ENCODE measurements around the gene KCNH1.

The KCNH1 gene, protein sequence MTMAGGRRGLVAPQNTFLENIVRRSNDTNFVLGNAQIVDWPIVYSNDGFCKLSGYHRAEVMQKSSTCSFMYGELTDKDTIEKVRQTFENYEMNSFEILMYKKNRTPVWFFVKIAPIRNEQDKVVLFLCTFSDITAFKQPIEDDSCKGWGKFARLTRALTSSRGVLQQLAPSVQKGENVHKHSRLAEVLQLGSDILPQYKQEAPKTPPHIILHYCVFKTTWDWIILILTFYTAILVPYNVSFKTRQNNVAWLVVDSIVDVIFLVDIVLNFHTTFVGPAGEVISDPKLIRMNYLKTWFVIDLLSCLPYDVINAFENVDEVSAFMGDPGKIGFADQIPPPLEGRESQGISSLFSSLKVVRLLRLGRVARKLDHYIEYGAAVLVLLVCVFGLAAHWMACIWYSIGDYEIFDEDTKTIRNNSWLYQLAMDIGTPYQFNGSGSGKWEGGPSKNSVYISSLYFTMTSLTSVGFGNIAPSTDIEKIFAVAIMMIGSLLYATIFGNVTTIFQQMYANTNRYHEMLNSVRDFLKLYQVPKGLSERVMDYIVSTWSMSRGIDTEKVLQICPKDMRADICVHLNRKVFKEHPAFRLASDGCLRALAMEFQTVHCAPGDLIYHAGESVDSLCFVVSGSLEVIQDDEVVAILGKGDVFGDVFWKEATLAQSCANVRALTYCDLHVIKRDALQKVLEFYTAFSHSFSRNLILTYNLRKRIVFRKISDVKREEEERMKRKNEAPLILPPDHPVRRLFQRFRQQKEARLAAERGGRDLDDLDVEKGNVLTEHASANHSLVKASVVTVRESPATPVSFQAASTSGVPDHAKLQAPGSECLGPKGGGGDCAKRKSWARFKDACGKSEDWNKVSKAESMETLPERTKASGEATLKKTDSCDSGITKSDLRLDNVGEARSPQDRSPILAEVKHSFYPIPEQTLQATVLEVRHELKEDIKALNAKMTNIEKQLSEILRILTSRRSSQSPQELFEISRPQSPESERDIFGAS

DNA sequence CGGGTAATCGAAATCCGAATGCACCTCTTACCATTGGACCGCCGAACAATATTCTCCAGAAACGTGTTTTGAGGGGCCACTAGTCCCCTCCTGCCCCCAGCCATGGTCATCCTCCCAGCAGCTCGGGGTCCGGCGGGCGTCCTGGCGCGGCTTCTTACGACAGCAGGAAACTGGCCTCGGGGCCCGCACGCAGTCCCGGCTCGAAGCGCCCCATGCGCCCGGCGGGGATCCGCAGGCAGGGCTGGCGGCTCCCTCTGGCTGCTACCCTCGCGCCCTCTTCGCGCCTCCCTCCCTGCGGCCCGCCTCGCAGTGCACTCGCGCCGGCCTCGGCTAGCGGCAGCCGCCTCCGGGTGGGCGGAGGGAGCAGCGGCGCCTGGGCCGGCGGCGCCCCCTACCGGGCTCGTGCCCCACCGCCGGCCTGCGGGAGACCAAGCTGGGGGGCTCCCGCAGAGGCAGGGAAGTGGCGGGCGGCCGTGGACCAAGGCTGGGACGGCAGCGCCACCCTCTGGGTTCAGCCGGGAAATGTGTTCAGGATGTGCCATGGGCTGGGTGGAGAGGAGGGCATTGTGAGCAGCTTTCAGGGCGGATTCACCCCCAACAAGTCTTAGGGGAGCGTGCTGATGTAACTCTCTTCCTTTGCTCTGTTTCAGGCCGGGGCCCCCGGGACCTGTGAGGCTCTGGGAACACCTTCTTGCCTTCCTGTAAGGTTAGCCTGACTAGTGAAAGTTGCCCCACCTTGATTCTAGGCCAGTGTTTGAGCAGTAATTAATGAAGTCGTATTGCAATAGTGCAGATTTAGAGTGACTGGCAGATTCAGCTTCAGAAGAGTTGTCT lies at the start of gene KCNH1:
Gene KCNH1, minus strand, starts transcription at position 313 of the 834 bp plus-strand sequence. Its CDS starts 203 bp downstream, at position 110.
- DNase-seq: peak; percentile 74

GRCh38 chr1:211182746-211183145 lies 48.8 kb upstream of the KCNH1 start:
- DNase-seq: no peak

- no peak for DNase-seq
These were observed 40.4 kb upstream of the KCNH1 start for GRCh38 chr1:211174375-211174774.

DNA sequence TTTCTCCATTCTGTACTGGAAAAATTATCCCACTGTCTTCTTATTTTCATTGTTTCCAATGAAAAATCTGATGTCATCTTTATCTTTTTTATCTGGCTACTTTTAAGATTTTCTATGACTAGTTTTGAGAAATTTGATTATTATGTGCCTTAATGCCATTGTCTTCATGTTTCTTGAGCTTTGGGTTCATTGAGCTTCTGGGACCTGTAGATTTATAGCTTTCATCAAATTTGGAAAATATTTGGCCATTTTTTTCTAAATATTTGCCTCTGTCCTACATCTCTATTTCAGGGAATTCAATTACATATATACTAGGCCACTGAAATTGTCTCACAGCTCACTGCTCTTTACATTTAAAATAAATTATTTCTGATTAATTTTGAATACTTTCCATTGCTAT lies 38.7 kb upstream of the KCNH1 start:
- DNase-seq: no peak

DNA sequence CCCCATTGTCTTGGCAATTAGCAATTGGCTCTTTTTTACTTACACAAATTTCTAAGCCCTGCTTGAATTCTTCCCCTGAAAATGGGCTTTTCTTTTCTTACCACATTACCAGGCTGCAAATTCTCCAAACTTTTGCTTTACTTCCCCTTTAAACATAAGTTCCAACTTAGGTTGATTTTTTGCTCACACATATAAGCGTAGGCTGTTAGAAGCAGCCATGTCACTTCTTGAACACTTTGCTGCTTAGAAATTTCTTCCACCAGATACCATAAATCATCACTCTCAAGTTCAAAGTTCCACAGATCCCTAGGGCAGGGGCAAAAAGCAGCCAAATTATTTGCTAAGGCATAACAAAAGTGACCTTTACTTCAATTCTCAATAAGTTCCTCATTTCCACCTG lies 35.4 kb upstream of the KCNH1 start:
- DNase-seq: no peak

DNA sequence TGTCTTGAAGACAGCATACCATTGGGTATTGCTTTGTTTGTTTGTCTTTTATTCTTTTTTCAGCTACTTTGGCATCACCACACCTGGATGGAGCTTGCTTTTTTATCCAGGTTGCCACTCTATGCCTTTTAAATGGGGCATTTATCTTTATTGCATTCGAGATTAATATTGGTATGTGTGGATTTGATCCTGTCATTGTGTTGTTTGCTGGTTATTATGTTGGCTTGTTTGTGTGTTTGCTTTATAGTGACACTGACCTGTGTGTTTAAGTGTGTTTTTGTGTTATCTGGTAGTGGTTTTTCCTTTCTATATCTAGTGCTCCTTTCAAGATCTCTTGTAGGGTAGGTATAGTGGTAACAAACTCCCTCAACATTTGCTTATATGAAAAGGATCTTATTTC lies 24.9 kb upstream of the KCNH1 start:
- no peak for DNase-seq

- no peak for DNase-seq
These were observed 21.1 kb upstream of the KCNH1 start for GRCh38 chr1:211155040-211155439.

DNA sequence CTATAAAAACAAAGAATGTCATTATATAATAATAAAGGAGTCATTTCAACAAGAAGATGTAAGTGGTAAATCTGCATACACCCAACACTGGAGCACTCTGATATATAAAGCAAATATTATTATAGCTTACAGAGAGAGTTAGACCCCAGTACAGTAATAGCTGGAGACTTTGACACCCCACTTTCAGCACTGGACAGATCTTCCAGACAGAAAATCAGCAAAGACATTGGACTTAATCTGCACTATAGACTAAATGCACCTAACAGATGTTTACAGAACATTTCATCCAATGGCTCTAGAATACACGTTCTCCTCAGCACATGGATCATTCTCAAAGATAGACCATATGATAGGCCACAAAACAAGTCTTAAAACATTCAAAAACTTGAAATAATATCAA lies 20.0 kb upstream of the KCNH1 start:
- DNase-seq: no peak

DNA sequence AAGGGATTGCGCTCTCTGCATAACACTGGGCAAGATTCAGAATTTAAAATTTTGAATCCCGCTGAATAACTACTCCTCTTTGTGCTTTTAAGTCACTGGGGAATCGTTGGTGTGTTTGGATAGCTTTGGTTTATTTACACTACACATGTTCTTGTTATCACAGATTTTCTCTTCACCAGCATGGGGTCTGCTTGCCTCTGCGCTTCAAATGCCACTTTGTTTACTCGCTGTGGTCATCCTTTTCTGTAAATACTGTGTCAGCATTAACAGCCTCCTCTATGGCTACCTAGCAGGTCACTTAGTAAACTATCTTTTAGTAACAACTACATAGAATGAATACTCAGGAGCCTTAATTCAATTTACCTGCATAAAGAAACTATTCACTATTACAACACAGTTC lies 14.4 kb upstream of the KCNH1 start:
- DNase-seq: no peak

GRCh38 chr1:211145944-211146343 lies 12.0 kb upstream of the KCNH1 start:
- no peak for DNase-seq

DNA sequence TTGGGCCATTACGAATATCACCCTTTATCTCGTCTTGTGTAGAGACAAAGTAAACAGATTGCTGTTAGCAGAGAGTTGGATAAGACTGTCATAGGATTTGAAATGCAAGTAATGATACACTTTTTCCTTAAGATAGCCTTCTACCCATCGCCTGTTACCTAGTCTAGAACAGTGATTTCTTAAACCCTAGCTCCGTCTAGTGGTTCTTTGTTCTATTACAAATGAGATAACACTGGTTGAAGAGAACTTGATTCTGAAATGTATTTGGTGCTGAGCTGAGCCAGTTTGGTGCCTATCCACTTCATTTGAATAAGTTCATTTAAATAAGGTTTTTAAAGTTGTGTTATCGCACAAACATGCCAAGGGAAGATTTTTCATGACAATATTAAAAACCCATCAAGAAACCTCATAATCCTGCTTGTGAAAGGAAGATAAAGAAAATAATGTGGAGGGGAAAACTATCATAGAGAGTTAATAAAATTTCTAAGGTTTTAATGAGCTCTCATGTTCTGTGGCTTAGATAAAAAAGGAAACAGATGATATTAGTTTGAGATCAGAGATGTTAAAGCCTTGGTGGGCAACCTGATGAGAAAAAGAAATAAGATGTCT lies 1.5 kb upstream of the KCNH1 start:
- peak; percentile 56 for DNase-seq

- DNase-seq: no peak
These were observed 534 bp downstream of the KCNH1 start for GRCh38 chr1:211133393-211133835.

GRCh38 chr1:211132721-211133392 lies 1.1 kb downstream of the KCNH1 start:
- DNase-seq: no peak

DNA sequence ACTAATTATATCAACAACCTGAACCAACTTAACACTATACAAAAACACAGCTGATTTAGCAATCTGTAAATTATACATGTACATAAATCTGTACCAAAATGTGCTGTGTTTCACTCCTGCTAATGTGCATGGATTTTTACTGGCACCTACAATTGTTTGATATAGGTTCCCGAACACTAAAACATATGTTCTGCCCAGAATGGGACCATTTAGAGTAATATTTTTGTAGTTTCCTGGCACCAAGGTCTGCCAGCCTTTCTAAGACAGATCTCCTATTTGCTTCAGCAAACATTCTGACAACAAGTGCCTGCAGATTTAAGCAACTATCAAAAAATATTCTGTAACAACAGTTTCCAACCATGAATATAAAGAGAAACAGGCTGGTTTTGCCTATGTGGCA lies 4.2 kb downstream of the KCNH1 start:
- no peak for DNase-seq

DNA sequence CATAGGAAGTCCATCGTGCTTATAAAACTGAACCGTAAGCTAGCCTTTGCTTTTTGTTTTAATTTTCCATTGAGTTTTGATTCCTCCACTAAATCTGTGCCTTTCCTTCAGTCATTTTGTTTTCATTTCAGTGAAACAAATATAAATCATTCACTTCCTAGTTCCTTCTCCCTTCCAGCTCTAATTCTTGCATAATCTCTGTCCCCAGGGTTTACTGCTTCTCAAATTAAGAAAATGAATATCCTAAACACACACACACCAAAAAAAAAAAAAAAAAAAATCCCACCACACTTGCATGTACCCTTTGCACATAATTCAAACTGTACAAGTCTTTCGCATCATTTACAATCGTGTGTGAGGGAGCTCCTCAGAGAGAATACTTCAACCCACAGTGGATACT lies 6.8 kb downstream of the KCNH1 start:
- DNase-seq: no peak

DNA sequence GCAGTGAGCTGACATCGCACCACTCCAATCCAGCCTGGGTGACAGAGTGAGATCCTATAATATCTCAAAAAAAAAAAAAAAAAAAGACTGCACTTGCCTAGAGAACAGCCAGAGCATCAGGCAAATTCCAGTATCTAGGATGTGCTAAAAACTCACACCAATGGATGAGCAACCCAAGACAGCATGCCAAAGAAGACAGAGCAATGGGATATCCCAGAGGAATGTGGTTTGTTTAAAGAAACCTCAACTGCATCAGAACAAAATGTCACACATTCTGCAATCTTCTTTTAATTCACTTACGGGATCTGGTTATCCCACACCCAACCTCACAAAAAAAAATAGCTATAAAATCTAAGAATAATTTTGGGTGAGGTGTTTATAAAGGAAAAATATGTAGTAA lies 7.3 kb downstream of the KCNH1 start:
- DNase-seq: no peak

GRCh38 chr1:211118407-211119102 lies 15.4 kb downstream of the KCNH1 start:
- DNase-seq: no peak

DNA sequence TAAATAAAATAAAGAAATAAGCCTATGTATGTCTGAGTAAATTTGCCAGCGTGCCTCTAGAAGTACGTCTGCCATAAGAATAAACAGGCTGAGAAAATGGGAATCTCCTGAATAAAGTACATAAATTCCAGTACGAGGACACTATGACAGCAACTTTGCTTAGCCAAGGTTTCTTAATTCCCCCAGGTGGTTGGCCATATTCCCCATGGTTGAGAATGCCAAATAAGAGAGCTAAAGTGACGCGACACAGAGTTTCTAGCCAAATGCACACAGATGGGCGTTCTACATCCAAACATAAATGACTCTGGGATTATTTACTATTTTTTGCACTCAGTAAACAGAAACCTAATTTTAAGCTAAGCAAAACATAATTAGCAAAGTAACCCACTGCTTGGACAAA lies 19.5 kb downstream of the KCNH1 start:
- no peak for DNase-seq

- no peak for DNase-seq
These were observed 20.4 kb downstream of the KCNH1 start for GRCh38 chr1:211113566-211113965.

- no peak for DNase-seq
These were observed 22.6 kb downstream of the KCNH1 start for GRCh38 chr1:211111351-211111750.

- no peak for DNase-seq
These were observed 32.5 kb downstream of the KCNH1 start for GRCh38 chr1:211101481-211101880.

All from hematopoietic multipotent progenitor cell treated with erythropoietin and hydrocortisone succinate and interleukin-3 and kit ligand, for 8 days (in vitro differentiated cells).